ENCODE results near the gene GPR15LG. TPM values are rescaled to one million over a fixed set of nuclear protein-coding genes. Genes with fewer than 3 reads are reported as not detected.

Gene GPR15LG
- total RNA-seq, 4 donors from 2014 or later: not detected

GRCh38 chr10:84205049-84205852 lies 31.6 kb downstream of the GPR15LG start:
- TF ChIP-seq CTCF (IDR thresholded peaks at IDR 0.05; ENCODE audit: low read depth): no peak

GRCh38 chr10:84205853-84206525 lies 32.4 kb downstream of the GPR15LG start:
- TF ChIP-seq CTCF (IDR thresholded peaks at IDR 0.05; ENCODE audit: low read depth): no peak

GRCh38 chr10:84208023-84208422 lies 34.4 kb downstream of the GPR15LG start:
- no peak for TF ChIP-seq CTCF (IDR thresholded peaks at IDR 0.05; ENCODE audit: low read depth)

- no peak for TF ChIP-seq CTCF (IDR thresholded peaks at IDR 0.05; ENCODE audit: low read depth)
Observed at GRCh38 chr10:84211566-84211965, 38.0 kb downstream of the GPR15LG start.

GRCh38 chr10:84212014-84212413 lies 38.4 kb downstream of the GPR15LG start:
- no peak for TF ChIP-seq CTCF (IDR thresholded peaks at IDR 0.05; ENCODE audit: low read depth)

GRCh38 chr10:84213076-84213475 lies 39.5 kb downstream of the GPR15LG start:
- no peak for TF ChIP-seq CTCF (IDR thresholded peaks at IDR 0.05; ENCODE audit: low read depth)

- TF ChIP-seq CTCF (IDR thresholded peaks at IDR 0.05; ENCODE audit: low read depth): no peak
Observed at GRCh38 chr10:84214046-84214572, 40.5 kb downstream of the GPR15LG start.

All from subcutaneous adipose tissue (tissue), 4 donors.